ENCODE measurements around the gene CPNE4. TPM values are rescaled to one million over a fixed set of nuclear protein-coding genes. Genes with fewer than 3 reads are reported as not detected.

CPNE4 gene
- total and polyA plus RNA-seq, 2 donors (not counting 3 experiments of a cell fraction or from before 2014, with no cell fraction given): not detected

- H3K4me3 ChIP-seq (replicated peaks in 1 of 3; ENCODE audit: insufficient read depth in 1 of 3, low read depth in 1 of 3, low read length in 3 of 3): no peak overlapping the region
These were observed 323.6 kb downstream of the CPNE4 start for GRCh38 chr3:131711114-131711768.

More at GRCh38 chr3:131711114-131711768, 323.6 kb downstream of the CPNE4 start:
- Histone ChIP-seq H2AFZ (ENCODE audit: low read depth, low read length) (no peak overlapping the region), H3K4me1 (ENCODE audit: control insufficient read depth, extremely low read depth, insufficient read depth, low read length) (no peaks in the 10 kb centered on the region), H3K79me2 (ENCODE audit: control insufficient read depth, insufficient read depth, low read length) (no peaks in the 10 kb centered on the region), H4K20me1 (replicated peaks; ENCODE audit: control insufficient read depth, extremely low read depth, insufficient read depth, low read length) (no peaks in the 10 kb centered on the region), H3K4me2 (ENCODE audit: insufficient read depth, low read length) (no peak overlapping the region), H3K27ac (ENCODE audit: insufficient read depth, low read depth, low read length) (no peak overlapping the region), H3K9me3 (replicated peaks; ENCODE audit: control insufficient read depth, insufficient read depth, low read length) (no peaks in the 10 kb centered on the region), H3K27me3 (ENCODE audit: control insufficient read depth in 2 of 2, insufficient read depth in 2 of 2, low read length in 2 of 2) (peaks cover 0 to 8% of the 10 kb centered on the region in 2 experiments), H3K9me1 (replicated peaks; ENCODE audit: control insufficient read depth, extremely low read depth, insufficient read depth, low read length) (no peaks in the 10 kb centered on the region), H3K9ac (replicated peaks; ENCODE audit: extremely low read depth, insufficient read depth, low read length) (no peak overlapping the region), H3K36me3 (ENCODE audit: control insufficient read depth in 2 of 2, extremely low read depth in 1 of 2, insufficient read depth in 2 of 2, low read length in 2 of 2) (no peaks in the 10 kb centered on the region)
- dilution Hi-C loops (cut with MboI; ENCODE audit: extremely low pct_ligation_motif_present, low sequenced_read_pairs): no loop called here
- CTCF ChIA-PET: no interaction called here
- no TSS peak for BruUV-seq (replicated peaks)
- no peak for TF ChIP-seq GATA2 (IDR thresholded peaks at IDR 0.05; ENCODE audit: insufficient read depth, insufficient read length, low read depth, low read length)
- TF ChIP-seq FOS (IDR thresholded peaks at IDR 0.05; ENCODE audit: borderline replicate concordance, insufficient read depth, low read length): no peak
- no peak for TF ChIP-seq POLR2A (IDR thresholded peaks at IDR 0.05; ENCODE audit: low read depth, low read length)
- no peak for TF ChIP-seq MAX (IDR thresholded peaks at IDR 0.05; ENCODE audit: insufficient read depth, insufficient read length)
- TF ChIP-seq POLR2AphosphoS5 (IDR thresholded peaks at IDR 0.05; ENCODE audit: insufficient read depth, low read depth, low read length): no peak
- no peak for TF ChIP-seq MYC (IDR thresholded peaks at IDR 0.05; ENCODE audit: low read depth, low read length)
- TF ChIP-seq EZH2 (IDR thresholded peaks at IDR 0.05; ENCODE audit: borderline replicate concordance, low read depth, low read length, severe bottlenecking): no peak
- no peak for TF ChIP-seq CTCF (IDR thresholded peaks at IDR 0.05; ENCODE audit: extremely low read depth in 1 of 2, insufficient read depth in 1 of 2, low read depth in 1 of 2, low read length in 2 of 2)
- no peak for TF ChIP-seq JUN (IDR thresholded peaks at IDR 0.05; ENCODE audit: borderline replicate concordance, insufficient read depth, insufficient read length, low read depth)
- intact Hi-C loops (cut with micrococcal nuclease): no loop called here
- POLR2A ChIA-PET: no interaction called here
- no peak for DNase-seq (ENCODE audit: low read depth, low spot score)
- no peak for FAIRE-seq

Data from endothelial cell of umbilical vein (primary cell).